GM23248 (cell line): Measurements from ENCODE around the gene UPF1. TPM values are rescaled to one million over a fixed set of nuclear protein-coding genes. Genes with fewer than 3 reads are reported as not detected.

Experiments used
- DNase-seq: peaks from one replicate; pipeline ENCODE4 v3.0.0-alpha.2; 2015
- H2AFZ ChIP-seq: fragments of 200-600 bp; sonication (generic); 2 replicates; pipeline ENCODE4 v1.6.1; 2016; ENCODE audit warnings: antibody characterized with exemption
- H3F3A ChIP-seq: fragments of 200-600 bp; sonication (generic); 2 replicates; pipeline ENCODE4 v1.6.1; 2016; ENCODE audit warnings: mild to moderate bottlenecking, antibody characterized with exemption, mixed run types; ENCODE audit not compliant: insufficient read depth
- H3K27ac ChIP-seq: fragments of 200-600 bp; sonication (generic); 2 replicates; pipeline ENCODE4 v1.5.1; 2016; ENCODE audit warnings: mild to moderate bottlenecking
- H3K27me3 ChIP-seq: fragments of 200-600 bp; sonication (generic); replicated peaks from 2 replicates; pipeline ENCODE4 v1.6.1; 2016; ENCODE audit warnings: mild to moderate bottlenecking; ENCODE audit not compliant: insufficient read depth
- H3K36me3 ChIP-seq: fragments of 200-600 bp; sonication (generic); 2 replicates; pipeline ENCODE4 v1.6.1; 2016; ENCODE audit warnings: low read depth, mild to moderate bottlenecking
- H3K4me1 ChIP-seq: fragments of 200-600 bp; sonication (generic); 2 replicates; pipeline ENCODE4 v1.6.1; 2016; ENCODE audit warnings: mild to moderate bottlenecking; ENCODE audit not compliant: insufficient read depth
- H3K4me2 ChIP-seq: fragments of 200-600 bp; sonication (generic); one replicate; pipeline ENCODE4 v1.6.1; 2016; ENCODE audit warnings: mild to moderate bottlenecking; ENCODE audit not compliant: unreplicated experiment
- H3K4me3 ChIP-seq: fragments of 200-600 bp; sonication (generic); 2 replicates; pipeline ENCODE4 v1.5.1; 2016; ENCODE audit warnings: mild to moderate bottlenecking
- H3K79me2 ChIP-seq: fragments of 200-600 bp; sonication (generic); 2 replicates; pipeline ENCODE4 v1.6.1; 2016; ENCODE audit warnings: mild to moderate bottlenecking; ENCODE audit not compliant: insufficient read depth
- H3K9ac ChIP-seq: fragments of 200-600 bp; sonication (generic); 2 replicates; pipeline ENCODE4 v1.6.1; 2016; ENCODE audit warnings: mild to moderate bottlenecking
- H3K9me2 ChIP-seq: fragments of 200-600 bp; sonication (generic); 2 replicates; pipeline ENCODE4 v1.6.1; 2016; ENCODE audit warnings: mixed run types, mild to moderate bottlenecking, moderate library complexity; ENCODE audit not compliant: insufficient read depth
- H3K9me3 ChIP-seq: fragments of 200-600 bp; sonication (generic); one replicate; pipeline ENCODE4 v1.6.1; 2017; ENCODE audit warnings: low read depth
- H4K20me1 ChIP-seq: fragments of 200-600 bp; sonication (generic); 2 replicates; pipeline ENCODE4 v1.6.0; 2016; ENCODE audit not compliant: insufficient read depth
- EZH2 ChIP-seq: fragments of 200-600 bp; sonication (generic); IDR thresholded peaks from 2 replicates; pipeline ENCODE4 v1.6.1; 2018; ENCODE audit warnings: antibody characterized with exemption, mild to moderate bottlenecking; ENCODE audit not compliant: insufficient read depth, poor library complexity, severe bottlenecking
- EZH2phosphoT487 ChIP-seq: fragments of 200-600 bp; sonication (generic); IDR thresholded peaks from 2 replicates; pipeline ENCODE4 v1.6.1; 2018; ENCODE audit warnings: antibody characterized with exemption, moderate library complexity, mild to moderate bottlenecking, low read depth; ENCODE audit not compliant: insufficient read depth
- WGBS, 2 experiments: methylation state at CpG; one replicate each; pipeline ENCODE4 v1.1.6; 2015 to 2017; ENCODE audit warnings: low lambda C conversion rate in 2 of 2, low coverage in 1 of 2; ENCODE audit errors: missing lambda C conversion rate in 2 of 2; 5-methylcytosine and 5-hydroxymethylcytosine counted together
- in situ Hi-C: fragments of 300-500 bp; cut with MboI; formaldehyde crosslinking; loops from 2 replicates; pipeline ENCODE4 v1.15.0; 2020
- polyA plus RNA-seq: library from polyadenylated mRNA; unstranded; fragments of >200 nt; fragmentation: Nextera tagmentation; extraction: Ambion mirVana; gene quantifications from 2 replicates; pipeline ENCODE4 v1.2.1, GENCODE V29; 2016
- total RNA-seq: library from RNA; depleted of rRNA; stranded (reverse); fragments of >200 nt; shearing (Covaris generic); gene quantifications from 2 replicates; pipeline ENCODE4 v1.2.3, GENCODE V29; 2014

Gene UPF1
- total and polyA plus RNA-seq, 2 experiments from 2014 or later = 4.3 to 57.4 TPM

DNA sequence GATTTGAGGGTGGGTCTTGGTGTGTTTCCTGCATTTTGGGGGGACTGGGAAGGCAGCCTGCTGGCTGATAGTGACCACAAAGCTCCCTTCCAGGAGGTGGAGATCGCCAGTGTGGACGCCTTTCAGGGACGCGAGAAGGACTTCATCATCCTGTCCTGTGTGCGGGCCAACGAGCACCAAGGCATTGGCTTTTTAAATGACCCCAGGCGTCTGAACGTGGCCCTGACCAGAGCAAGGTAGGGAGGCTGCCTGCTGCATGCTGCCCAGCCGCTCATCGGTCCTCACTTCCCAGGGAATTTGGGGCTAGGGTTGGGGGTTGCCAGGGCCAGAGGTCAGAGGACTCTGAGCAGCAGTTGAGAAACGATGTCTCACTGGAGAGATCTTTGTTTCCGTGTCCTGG lies 30.2 kb downstream of the UPF1 start:
- no peak for TF ChIP-seq EZH2
- TF ChIP-seq EZH2phosphoT487 = no peak
- DNase-seq = no peak
- H3K79me2 ChIP-seq = peaks cover 41% of the 10 kb centered on the region
- H3K4me3 ChIP-seq = no peak overlapping the region
- no peaks in the 10 kb centered on the region for H3K9me3 ChIP-seq
- H3K4me2 ChIP-seq = no peak overlapping the region
- in situ Hi-C loops = no loop called here
- no peaks in the 10 kb centered on the region for H3K4me1 ChIP-seq
- no peaks in the 10 kb centered on the region for H3K27me3 ChIP-seq
- no peaks in the 10 kb centered on the region for H4K20me1 ChIP-seq
- 0 out of 2 replicates have a peak, but pooled peaks cover 4% of the 10 kb centered on the region for H3F3A ChIP-seq
- H3K9ac ChIP-seq = no peak overlapping the region
- no peak overlapping the region for H2AFZ ChIP-seq
- no peak overlapping the region for H3K27ac ChIP-seq
- peaks cover 52% of the 10 kb centered on the region; the same call in 1 of the 2 replicates for H3K36me3 ChIP-seq
- no peaks in the 10 kb centered on the region for H3K9me2 ChIP-seq
- whole genome bisulfite sequencing, 2 experiments = 92 to 94% methylated on average over 12 of the region's 12 CpGs

DNA sequence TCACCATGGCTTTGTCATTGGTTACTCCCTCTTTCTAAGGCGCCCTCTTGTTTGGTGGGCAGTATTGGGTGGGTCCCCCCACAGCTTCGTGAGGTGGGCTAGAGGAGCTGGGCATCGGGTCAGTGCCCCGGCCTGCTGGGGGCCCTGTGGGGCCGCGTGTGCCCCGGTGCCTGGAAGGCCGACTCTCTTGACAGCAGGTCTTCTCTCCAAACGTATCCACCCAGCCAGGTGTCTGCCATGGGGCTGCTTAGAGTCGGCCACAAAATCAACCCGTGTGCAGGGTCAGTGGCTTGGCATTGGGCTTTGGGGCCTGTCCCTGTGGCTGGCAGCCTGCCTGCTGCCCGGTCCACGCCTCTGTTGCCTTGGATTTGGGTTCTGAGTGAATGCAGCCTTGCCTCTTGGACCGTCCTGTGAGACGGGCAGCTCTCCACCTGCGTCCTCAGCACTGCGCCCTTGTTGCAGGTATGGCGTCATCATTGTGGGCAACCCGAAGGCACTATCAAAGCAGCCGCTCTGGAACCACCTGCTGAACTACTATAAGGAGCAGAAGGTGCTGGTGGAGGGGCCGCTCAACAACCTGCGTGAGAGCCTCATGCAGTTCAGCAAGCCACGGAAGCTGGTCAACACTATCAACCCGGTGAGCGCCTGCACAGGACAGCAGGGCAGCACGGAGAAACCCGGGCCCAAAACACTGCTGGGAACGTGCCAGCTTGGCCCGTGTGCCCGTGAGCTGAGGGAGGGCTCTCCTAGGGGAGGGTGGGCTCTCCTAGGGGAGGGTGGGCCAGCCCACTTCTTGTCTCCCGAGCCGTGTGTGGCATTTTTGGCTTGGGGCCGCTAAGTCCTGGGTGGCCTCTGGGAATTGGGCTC lies 31.4 kb downstream of the UPF1 start:
- Histone ChIP-seq H3K27ac (no peak overlapping the region), H3K9me3 (no peaks in the 10 kb centered on the region), H2AFZ (no peak overlapping the region), H3K36me3 (peaks cover 47% of the 10 kb centered on the region; the same call in 1 of the 2 replicates), H3K9me2 (no peaks in the 10 kb centered on the region), H3K4me1 (no peaks in the 10 kb centered on the region), H3K79me2 (peaks cover 32% of the 10 kb centered on the region), H3K4me2 (no peak overlapping the region), H4K20me1 (no peaks in the 10 kb centered on the region), H3F3A (0 out of 2 replicates have a peak, but pooled peaks cover 4% of the 10 kb centered on the region), H3K27me3 (no peaks in the 10 kb centered on the region), H3K9ac (no peak overlapping the region), H3K4me3 (no peak overlapping the region)
- TF ChIP-seq EZH2phosphoT487 (no peak), EZH2 (no peak)
- DNase-seq = no peak
- WGBS, 2 experiments = 93 to 95% methylated on average over 29 to 31 of the region's 33 CpGs
- in situ Hi-C loops = no loop called here

DNA sequence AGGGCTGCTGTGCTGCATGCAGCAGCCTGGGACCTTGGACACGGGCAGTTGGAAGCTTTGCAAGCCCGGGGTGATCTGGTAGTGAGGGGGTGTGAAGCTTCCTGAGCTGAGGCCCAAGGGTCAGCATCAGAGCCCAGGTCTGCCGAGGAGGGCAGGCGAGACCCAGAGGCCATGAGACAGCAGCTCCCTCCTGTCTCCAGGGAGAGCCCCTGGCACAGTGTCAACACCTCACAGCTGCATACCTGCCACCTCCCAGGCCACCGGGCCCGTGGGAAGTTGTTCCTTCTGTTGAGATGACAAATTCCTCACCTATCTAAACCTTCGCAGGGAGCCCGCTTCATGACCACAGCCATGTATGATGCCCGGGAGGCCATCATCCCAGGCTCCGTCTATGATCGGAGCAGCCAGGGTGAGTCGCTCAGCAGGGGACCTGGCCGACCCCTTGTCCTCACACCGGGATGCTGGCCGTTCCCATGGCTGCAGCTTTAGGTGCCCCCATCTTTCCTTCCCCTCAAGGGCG lies 32.1 kb downstream of the UPF1 start:
- 79% methylated on average over 16 of the region's 16 CpGs for WGBS, 2 experiments
- no peak overlapping the region for H2AFZ ChIP-seq
- peaks cover 25% of the 10 kb centered on the region for H3K79me2 ChIP-seq
- no peaks in the 10 kb centered on the region for H3K4me1 ChIP-seq
- H3K9me3 ChIP-seq = no peaks in the 10 kb centered on the region
- H3K9ac ChIP-seq = no peak overlapping the region
- H4K20me1 ChIP-seq = no peaks in the 10 kb centered on the region
- H3K27ac ChIP-seq = no peak overlapping the region
- in situ Hi-C loops = no loop called here
- no peak overlapping the region for H3K4me2 ChIP-seq
- H3K9me2 ChIP-seq = no peaks in the 10 kb centered on the region
- peaks cover 40% of the 10 kb centered on the region; the same call in 1 of the 2 replicates for H3K36me3 ChIP-seq
- 0 out of 2 replicates have a peak, but pooled peaks cover 4% of the 10 kb centered on the region for H3F3A ChIP-seq
- no peak overlapping the region for H3K4me3 ChIP-seq
- DNase-seq = no peak
- TF ChIP-seq EZH2phosphoT487 (no peak), EZH2 (no peak)
- no peaks in the 10 kb centered on the region for H3K27me3 ChIP-seq

DNA sequence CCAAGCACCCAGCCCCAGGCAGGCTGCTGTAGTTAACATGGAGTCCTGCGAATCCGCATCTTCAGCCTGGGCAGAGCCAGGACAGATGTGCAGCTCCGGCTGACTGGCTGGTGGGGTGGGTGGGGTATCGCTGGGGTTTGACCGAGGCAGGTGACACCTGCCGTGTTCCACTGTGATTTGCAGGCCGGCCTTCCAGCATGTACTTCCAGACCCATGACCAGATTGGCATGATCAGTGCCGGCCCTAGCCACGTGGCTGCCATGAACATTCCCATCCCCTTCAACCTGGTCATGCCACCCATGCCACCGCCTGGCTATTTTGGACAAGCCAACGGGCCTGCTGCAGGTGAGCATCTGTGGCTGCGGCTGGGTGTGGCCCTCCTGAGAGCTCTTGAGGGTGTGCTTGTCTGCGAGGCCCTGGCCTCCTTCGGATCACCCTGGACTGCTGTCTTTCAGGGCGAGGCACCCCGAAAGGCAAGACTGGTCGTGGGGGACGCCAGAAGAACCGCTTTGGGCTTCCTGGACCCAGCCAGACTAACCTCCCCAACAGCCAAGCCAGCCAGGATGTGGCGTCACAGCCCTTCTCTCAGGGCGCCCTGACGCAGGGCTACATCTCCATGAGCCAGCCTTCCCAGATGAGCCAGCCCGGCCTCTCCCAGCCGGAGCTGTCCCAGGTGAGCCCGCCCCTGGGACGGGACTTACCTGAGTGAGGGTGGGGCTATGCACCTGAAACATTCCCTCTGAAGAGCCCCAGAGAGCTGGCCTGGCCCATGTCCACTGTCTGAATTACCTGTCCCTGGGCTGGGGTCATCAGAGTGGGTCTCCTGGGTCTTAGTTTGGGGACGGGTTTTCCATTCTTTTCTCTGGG lies 33.6 kb downstream of the UPF1 start:
- Histone ChIP-seq H4K20me1 (no peaks in the 10 kb centered on the region), H3K79me2 (peaks cover 10% of the 10 kb centered on the region), H3K36me3 (peaks cover 29% of the 10 kb centered on the region; the same call in 1 of the 2 replicates), H3K9ac (no peak overlapping the region), H3K4me1 (no peaks in the 10 kb centered on the region), H2AFZ (no peak overlapping the region), H3K4me3 (no peak overlapping the region), H3K27me3 (no peaks in the 10 kb centered on the region), H3K27ac (no peak overlapping the region), H3F3A (0 out of 2 replicates have a peak, but pooled peaks cover 4% of the 10 kb centered on the region), H3K9me3 (no peaks in the 10 kb centered on the region), H3K9me2 (no peaks in the 10 kb centered on the region), H3K4me2 (no peak overlapping the region)
- in situ Hi-C loops = no loop called here
- no peak for TF ChIP-seq EZH2phosphoT487
- no peak for TF ChIP-seq EZH2
- 90 to 92% methylated on average over 22 to 27 of the region's 27 CpGs for WGBS, 2 experiments
- DNase-seq = no peak
